ENCODE measurements around the gene MTA2.
"Not testable (repeated sequence)": the region's sequence is repeated elsewhere in the genome, so short reads cannot be mapped to it uniquely, and the experiment has no call there.

The MTA2 gene

DNA sequence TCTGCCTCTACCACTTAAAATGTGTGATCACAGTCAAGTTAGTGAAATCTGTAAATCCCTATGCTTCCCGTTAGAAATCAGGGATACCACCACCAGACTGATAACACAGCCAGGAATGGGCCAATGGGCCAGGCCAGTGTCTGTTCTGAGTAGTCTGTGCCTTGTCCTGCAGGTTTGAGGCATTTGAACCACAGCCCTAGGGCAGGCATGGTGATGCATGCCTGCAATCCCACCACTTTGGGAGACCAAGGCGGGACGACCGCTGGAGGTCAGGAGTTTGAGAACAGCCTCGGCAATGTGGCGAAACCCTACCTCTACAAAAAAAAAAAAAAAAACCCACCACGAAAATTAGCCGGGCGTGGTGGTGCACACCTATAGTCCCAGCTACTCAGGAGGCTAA, 43.0 kb downstream of the MTA2 start:
- ATAC-seq (replicated peaks) (no peak), DNase-seq (no peak)
- Mint-ChIP-seq H3K4me3 (no peak overlapping the region), H3K9me3 (no peaks in the 10 kb centered on the region), H3K27ac (peak overlapping the region; percentile 72), H3K4me1 (peaks cover 60 to 85% of the 10 kb centered on the region in 2 donors), H3K27me3 (no peaks in the 10 kb centered on the region), H3K36me3 (peaks cover 27 to 56% of the 10 kb centered on the region in 2 donors)

DNA sequence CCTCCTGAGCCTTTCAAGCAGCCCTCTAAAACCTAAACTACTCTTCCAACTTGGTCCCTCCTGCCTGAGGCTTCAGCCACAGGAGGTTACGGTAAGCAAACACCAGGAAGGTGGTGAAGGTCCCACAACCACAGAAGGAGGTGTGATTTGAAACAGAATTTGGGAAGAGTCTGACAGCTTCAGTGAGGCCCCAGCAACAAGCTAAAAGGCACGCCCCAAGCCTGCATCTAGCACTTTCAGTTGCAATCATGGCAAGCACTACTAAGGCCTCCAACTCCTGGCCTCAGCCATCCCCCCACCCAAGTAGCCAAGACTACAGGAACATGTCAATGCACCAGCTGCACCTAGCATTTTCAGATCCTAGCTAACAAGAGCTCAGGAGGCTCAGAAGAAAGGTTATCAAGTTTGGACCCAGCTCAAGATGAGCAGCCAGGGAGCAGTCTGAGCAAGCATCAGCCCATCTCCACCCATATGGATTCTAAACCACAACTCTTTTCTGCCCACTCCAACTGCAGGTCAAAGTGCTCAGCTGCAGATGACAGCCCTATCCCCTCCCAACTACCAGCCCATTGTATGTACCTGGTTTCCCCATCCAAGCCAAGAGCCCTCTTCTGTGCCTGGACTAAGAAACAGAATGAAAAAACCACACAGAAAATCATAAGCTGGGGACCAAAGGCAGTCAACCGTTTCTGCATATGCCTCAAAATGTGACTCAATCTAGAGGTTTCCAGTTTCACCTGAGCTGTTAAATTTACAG, 44.6 kb downstream of the MTA2 start:
- Mint-ChIP-seq H3K4me3 (peak overlapping the region; percentile 77), H3K27me3 (no peaks in the 10 kb centered on the region), H3K9me3 (peaks cover 2 to 4% of the 10 kb centered on the region in 2 donors), H3K27ac (peak overlapping the region; percentile 98), H3K4me1 (peaks cover 70 to 92% of the 10 kb centered on the region in 2 donors), H3K36me3 (peaks cover 31 to 59% of the 10 kb centered on the region in 2 donors)
- DNase-seq (no peak), ATAC-seq (replicated peaks) (no peak)

DNA sequence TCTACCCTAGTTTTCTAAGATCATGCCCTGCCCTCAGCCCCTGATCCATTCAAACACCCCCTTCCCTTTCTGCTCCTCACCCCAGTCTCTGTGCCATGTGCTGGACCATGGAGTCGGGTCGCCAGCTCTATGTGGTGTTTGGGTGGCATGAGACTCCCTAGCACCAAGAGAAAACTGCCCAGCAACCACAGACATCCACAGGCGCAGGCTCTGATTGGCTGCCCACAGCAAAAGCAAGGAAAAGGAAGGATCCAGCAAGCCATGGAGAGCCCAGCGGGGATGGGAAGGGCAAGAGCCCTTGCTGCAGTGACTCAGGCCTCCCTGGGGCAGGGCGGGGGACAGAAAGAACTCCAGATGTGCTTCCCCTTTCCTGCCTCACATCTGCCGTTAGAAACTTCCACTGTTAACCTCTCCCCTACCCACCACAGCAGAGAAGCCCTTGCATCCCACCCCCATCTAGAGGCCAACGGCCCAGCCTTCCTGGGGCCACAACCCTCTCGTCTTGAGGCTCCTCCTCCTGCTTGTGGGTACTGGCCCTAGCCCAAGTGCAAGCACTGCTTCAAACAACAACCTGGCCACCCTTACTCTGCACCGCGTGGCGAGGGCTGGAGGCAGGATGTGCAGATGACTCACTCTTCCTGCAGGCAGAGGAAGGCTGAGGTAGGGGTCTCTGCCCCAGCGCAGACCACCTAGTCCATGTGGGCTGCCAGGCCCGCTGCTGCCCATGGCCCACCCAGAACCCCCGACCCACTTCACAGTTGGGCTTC, 45.4 kb downstream of the MTA2 start:
- Mint-ChIP-seq H3K4me3 (peak overlapping the region; percentile 77), H3K4me1 (peaks cover 74 to 91% of the 10 kb centered on the region in 2 donors), H3K27ac (peak overlapping the region; percentile 98), H3K27me3 (no peaks in the 10 kb centered on the region), H3K36me3 (peaks cover 28 to 52% of the 10 kb centered on the region in 2 donors), H3K9me3 (peaks cover 2 to 4% of the 10 kb centered on the region in 2 donors)
- ATAC-seq (replicated peaks) (peak; percentile 58 to 61), DNase-seq (peak; percentile 79)

- H3K36me3 Mint-ChIP-seq: peaks cover 27 to 46% of the 10 kb centered on the region in 2 donors
- peak overlapping the region; percentile 77 for H3K4me3 Mint-ChIP-seq
- peaks cover 78 to 92% of the 10 kb centered on the region in 2 donors for H3K4me1 Mint-ChIP-seq
- H3K27ac Mint-ChIP-seq: peak overlapping the region; percentile 98
- peak; percentile 58 to 66 for ATAC-seq (replicated peaks)
- peak; percentile 87 for DNase-seq
- peaks cover 2 to 4% of the 10 kb centered on the region in 2 donors for H3K9me3 Mint-ChIP-seq
- no peaks in the 10 kb centered on the region for H3K27me3 Mint-ChIP-seq
Measured at GRCh38 chr11:62555464-62556107, 46.1 kb downstream of the MTA2 start.

DNA sequence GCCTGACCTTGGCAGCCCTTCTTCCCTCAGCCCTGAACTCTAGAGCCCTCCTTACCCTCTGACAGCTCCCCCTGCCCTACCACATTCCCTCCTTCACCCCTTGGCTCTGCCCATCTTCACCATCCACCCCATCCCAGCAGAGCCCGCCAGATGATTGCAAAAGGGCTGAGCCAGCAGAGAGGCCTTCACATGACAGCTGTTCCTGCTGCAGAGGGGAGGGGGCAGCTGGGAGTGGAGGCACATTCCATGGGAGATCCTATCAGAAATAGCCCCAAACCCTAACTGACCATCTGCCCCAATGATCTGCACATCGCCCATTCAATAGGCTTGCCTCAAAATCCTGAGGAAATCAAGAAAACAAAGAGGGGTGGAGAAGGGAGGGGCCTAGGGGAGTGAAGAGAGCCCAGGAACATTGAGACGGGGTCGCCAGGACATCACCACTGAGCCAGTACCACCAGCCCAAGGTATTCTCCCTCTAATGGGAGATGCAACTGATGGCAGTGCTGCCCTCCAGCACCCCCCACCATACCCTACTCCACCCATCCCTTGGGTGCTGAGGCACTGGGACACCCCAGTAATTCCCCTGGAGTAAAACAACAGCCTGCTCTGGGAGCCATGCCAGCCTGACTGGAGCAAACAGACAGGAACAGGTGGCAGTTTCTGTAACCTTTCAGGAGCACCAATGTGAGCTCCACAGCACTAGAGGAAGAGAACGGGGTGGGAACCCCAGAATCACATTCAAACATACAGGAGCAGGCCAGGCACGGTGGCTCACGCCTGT, 47.1 kb downstream of the MTA2 start:
- DNase-seq (no peak), ATAC-seq (replicated peaks) (no peak)
- Mint-ChIP-seq H3K9me3 (peaks cover 2 to 4% of the 10 kb centered on the region in 2 donors), H3K36me3 (peaks cover 19 to 36% of the 10 kb centered on the region in 2 donors), H3K27me3 (no peaks in the 10 kb centered on the region), H3K27ac (peak overlapping the region; percentile 98), H3K4me3 (peak overlapping the region; percentile 2 to 53), H3K4me1 (peaks cover 76 to 92% of the 10 kb centered on the region in 2 donors)

GRCh38 chr11:62553839-62554361, 47.8 kb downstream of the MTA2 start:
- no peak for ATAC-seq (replicated peaks)
- Mint-ChIP-seq H3K4me3 (peak overlapping the region; percentile 2 to 54), H3K4me1 (peaks cover 74 to 86% of the 10 kb centered on the region in 2 donors), H3K36me3 (peaks cover 12 to 29% of the 10 kb centered on the region in 2 donors), H3K27ac (peak overlapping the region; percentile 98), H3K9me3 (peaks cover 2 to 4% of the 10 kb centered on the region in 2 donors), H3K27me3 (no peaks in the 10 kb centered on the region)
- no peak for DNase-seq

- H3K4me1 Mint-ChIP-seq: peaks cover 75 to 87% of the 10 kb centered on the region in 2 donors
- ATAC-seq (replicated peaks): no peak
Measured at GRCh38 chr11:62553080-62553838, 48.4 kb downstream of the MTA2 start.

GRCh38 chr11:62552485-62553079, 49.1 kb downstream of the MTA2 start:
- peaks cover 77 to 88% of the 10 kb centered on the region in 2 donors for H3K4me1 Mint-ChIP-seq
- peak overlapping the region; percentile 34 to 54 for H3K4me3 Mint-ChIP-seq
- H3K36me3 Mint-ChIP-seq: peaks cover 7 to 22% of the 10 kb centered on the region in 2 donors
- no peaks in the 10 kb centered on the region for H3K27me3 Mint-ChIP-seq
- ATAC-seq (replicated peaks) (no peak), DNase-seq (no peak)
- H3K27ac Mint-ChIP-seq: peak overlapping the region; percentile 98
- peaks cover 2 to 4% of the 10 kb centered on the region in 2 donors for H3K9me3 Mint-ChIP-seq

More at GRCh38 chr11:62553080-62553838, 48.4 kb downstream of the MTA2 start:
- Mint-ChIP-seq H3K9me3 (peaks cover 2 to 4% of the 10 kb centered on the region in 2 donors), H3K36me3 (peaks cover 11 to 25% of the 10 kb centered on the region in 2 donors), H3K27ac (peak overlapping the region; percentile 98), H3K4me3 (peak overlapping the region; percentile 34 to 54), H3K27me3 (no peaks in the 10 kb centered on the region)
- DNase-seq: no peak

DNA sequence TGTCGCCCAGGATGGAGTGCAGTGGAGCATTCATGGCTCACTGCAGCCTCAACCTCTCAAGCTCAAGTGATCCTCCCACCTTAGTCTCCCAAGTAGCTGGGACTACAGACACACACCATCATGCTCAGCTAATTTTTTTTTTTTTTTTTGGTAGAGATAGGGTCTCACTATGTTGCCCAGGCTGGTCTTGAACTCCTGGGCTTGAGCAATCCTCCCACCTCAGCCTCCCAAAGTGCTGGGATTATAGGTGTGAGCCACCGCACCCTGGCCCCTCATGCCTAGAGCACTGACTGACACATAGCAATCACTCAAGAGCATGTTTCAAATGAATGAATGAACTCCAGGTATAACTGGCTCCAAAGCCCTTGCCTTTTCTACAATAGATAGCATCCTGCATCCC, 51.2 kb downstream of the MTA2 start:
- DNase-seq; H3K27me3 Mint-ChIP-seq; ATAC-seq (replicated peaks); H3K9me3 Mint-ChIP-seq: not testable (repeated sequence)
- Mint-ChIP-seq H3K4me3 (peak overlapping the region in 1 of 2 donors; percentile 3), H3K27ac (peak overlapping the region; percentile 98), H3K4me1 (peaks cover 63 to 73% of the 10 kb centered on the region in 2 donors), H3K36me3 (peaks cover 9 to 17% of the 10 kb centered on the region in 2 donors)

- peaks cover 63 to 72% of the 10 kb centered on the region in 2 donors for H3K4me1 Mint-ChIP-seq
- peak overlapping the region; percentile 42 for H3K27ac Mint-ChIP-seq
- no peaks in the 10 kb centered on the region for H3K27me3 Mint-ChIP-seq
- no peak overlapping the region for H3K4me3 Mint-ChIP-seq
- no peak for DNase-seq
- peaks cover 2 to 4% of the 10 kb centered on the region in 2 donors for H3K9me3 Mint-ChIP-seq
- no peak for ATAC-seq (replicated peaks)
- H3K36me3 Mint-ChIP-seq: peaks cover 13 to 25% of the 10 kb centered on the region in 2 donors
Measured at GRCh38 chr11:62548545-62549335, 52.9 kb downstream of the MTA2 start.

DNA sequence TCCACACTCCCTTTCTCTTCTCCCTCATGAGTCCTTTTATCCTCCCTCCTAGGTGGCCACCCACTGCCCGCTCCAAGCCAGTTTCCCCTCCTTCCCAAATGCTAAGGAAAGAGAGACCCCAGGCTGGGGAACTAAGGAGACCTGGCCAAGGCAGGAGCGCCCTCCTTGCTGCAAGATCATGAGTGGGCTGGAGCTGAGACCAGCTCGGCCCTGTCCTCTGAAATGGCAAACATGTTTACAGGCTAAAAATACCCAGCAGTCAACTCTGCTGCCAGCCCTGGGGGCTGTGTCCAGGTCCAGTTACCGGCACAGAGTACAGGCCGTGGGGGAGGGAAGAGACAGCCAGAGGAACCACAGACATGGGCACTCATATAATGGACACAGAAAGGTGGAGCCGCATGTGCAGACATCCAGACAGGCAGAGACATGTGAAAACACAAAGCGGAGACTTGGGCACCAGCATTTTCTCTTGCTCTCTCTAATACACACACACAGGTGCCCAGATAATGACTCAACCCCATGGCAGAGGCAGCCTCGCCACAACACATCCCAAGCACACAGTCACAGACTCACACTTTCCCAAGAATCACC, 53.9 kb downstream of the MTA2 start:
- no peak for ATAC-seq (replicated peaks)
- DNase-seq: no peak
- H3K4me3 Mint-ChIP-seq: peak overlapping the region; percentile 72 to 97
- peaks cover 2 to 4% of the 10 kb centered on the region in 2 donors for H3K9me3 Mint-ChIP-seq
- H3K4me1 Mint-ChIP-seq: peaks cover 61 to 72% of the 10 kb centered on the region in 2 donors
- peaks cover 13 to 23% of the 10 kb centered on the region in 2 donors for H3K36me3 Mint-ChIP-seq
- H3K27ac Mint-ChIP-seq: peak overlapping the region; percentile 33
- no peaks in the 10 kb centered on the region for H3K27me3 Mint-ChIP-seq

Measured in stimulated activated naive B cell treated with anti-CD40 and anti-IgM and Interleukin-4, amounts not matched to agents 10 μg/mL and 1 μg/mL and 100 μg/mL, for 72 hours (primary cell).